Ectodermal cell (in vitro differentiated cells): ENCODE data around the gene DTYMK.

ENCODE experiments used
- H3K27ac ChIP-seq: 2 replicates; pipeline ENCODE4 v1.7.0; 2013; ENCODE audit warnings: mild to moderate bottlenecking, low read depth, low read length; ENCODE audit not compliant: insufficient read depth, poor library complexity, severe bottlenecking
- H3K27me3 ChIP-seq: 2 replicates; pipeline ENCODE4 v1.7.0; 2013; ENCODE audit warnings: mild to moderate bottlenecking, low read length; ENCODE audit not compliant: insufficient read depth, control insufficient read depth, poor library complexity, severe bottlenecking
- H3K36me3 ChIP-seq: one replicate; pipeline ENCODE4 v1.7.0; 2013; ENCODE audit warnings: low read length; ENCODE audit not compliant: control insufficient read depth, insufficient read depth
- H3K4me1 ChIP-seq: one replicate; pipeline ENCODE4 v1.7.0; 2013; ENCODE audit warnings: low read length; ENCODE audit not compliant: control insufficient read depth, insufficient read depth
- H3K4me3 ChIP-seq: 2 replicates; pipeline ENCODE4 v1.7.0; 2013; ENCODE audit warnings: low read depth, low read length, control low read depth; ENCODE audit not compliant: insufficient read depth
- H3K9me3 ChIP-seq: 2 replicates; pipeline ENCODE4 v1.7.0; 2013; ENCODE audit warnings: mild to moderate bottlenecking, low read length, moderate library complexity; ENCODE audit not compliant: control insufficient read depth
- WGBS, 2 experiments: methylation state at CpG; one replicate each; pipeline ENCODE4 v1.1.7; 2013; ENCODE audit warnings: missing lambda C conversion rate in 2 of 2; 5-methylcytosine and 5-hydroxymethylcytosine counted together

The DTYMK gene

DNA sequence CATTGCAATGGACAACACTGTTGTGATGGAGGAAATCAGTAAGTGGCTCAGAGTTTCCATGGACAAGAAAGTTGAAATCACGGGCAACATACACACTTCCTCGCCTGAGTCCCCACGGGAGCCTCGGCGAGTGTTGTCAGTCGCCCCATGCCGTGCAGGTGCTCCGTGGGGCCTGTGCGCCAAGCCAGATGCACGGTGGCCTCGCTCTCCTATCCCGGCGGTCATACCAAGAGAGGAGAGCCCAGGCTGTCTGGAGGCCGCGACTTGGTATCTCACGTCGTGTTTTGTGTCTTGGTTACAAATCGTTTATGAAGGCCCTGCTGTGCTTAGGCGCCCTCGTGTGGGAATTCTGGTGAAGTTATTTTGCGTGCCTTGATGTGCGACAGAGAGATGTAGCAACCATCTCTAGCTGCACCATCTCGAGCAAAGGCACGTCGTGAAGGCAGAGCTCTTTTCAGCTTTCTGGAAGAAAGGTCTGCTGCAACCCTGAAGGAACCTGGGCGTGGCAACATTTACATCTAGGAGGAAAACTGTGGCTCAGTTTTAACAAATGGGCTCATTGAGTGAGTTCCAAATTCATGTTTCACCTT is 27.4 kb downstream of the DTYMK start:
- Histone ChIP-seq H3K27me3 (no peaks in the 10 kb centered on the region), H3K27ac (no peak overlapping the region), H3K4me3 (no peak overlapping the region), H3K4me1 (no peaks in the 10 kb centered on the region), H3K9me3 (no peaks in the 10 kb centered on the region), H3K36me3 (peaks cover 26% of the 10 kb centered on the region)
- 80 to 83% methylated on average over 26 of the region's 26 CpGs for WGBS, 2 experiments

DNA sequence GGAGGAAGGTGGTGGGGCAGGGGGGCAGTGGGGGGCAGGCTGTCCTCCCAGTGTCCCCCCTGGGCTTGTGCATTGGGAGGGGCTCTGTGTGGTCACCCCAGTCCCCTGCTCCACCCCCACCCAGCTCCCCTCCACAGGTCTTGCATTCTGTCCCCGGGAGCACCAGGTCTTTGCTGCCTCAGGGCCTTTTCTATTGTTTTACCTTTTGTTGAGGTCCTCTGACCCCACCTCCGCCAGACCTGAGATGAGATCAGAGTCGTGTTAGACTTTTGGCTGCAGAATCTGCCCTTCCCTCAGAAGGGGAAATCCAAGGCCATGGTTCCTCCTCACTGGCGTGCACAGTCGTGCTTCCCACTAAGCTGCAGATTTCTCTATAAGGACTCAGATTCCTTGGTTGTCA is 28.3 kb downstream of the DTYMK start:
- Histone ChIP-seq H3K4me3 (no peak overlapping the region), H3K9me3 (no peaks in the 10 kb centered on the region), H3K27me3 (no peaks in the 10 kb centered on the region), H3K4me1 (no peaks in the 10 kb centered on the region), H3K27ac (no peak overlapping the region), H3K36me3 (peaks cover 26% of the 10 kb centered on the region)
- WGBS, 2 experiments, result 84 to 86% methylated on average over 5 of the region's 5 CpGs

DNA sequence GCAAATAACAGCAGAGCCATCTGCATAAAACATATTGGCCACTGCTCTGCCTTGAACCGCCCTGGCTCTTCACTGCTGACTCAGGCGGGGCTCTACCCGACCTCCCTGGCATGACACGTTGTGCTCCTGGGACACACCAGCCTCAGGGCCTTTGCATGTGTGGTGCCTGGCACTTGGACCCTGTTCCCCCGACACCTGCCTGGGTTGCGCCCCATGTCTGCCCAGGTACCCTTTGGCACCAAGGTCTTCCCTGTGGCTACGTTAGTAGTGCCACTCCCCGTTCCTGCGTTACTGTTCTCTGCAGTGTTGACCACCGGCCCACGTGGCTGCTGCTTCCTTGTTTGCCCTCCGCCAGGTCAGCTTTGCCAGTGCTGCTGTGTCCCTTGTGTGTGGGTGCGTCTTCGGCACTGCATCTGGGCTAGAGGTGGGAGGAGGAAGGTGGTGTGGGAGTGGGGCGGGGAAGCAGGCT is 28.8 kb downstream of the DTYMK start:
- Histone ChIP-seq H3K36me3 (peaks cover 29% of the 10 kb centered on the region), H3K27me3 (no peaks in the 10 kb centered on the region), H3K4me1 (no peaks in the 10 kb centered on the region), H3K9me3 (no peaks in the 10 kb centered on the region), H3K4me3 (no peak overlapping the region), H3K27ac (no peak overlapping the region)
- WGBS, 2 experiments, result 88% methylated on average over 15 of the region's 15 CpGs

DNA sequence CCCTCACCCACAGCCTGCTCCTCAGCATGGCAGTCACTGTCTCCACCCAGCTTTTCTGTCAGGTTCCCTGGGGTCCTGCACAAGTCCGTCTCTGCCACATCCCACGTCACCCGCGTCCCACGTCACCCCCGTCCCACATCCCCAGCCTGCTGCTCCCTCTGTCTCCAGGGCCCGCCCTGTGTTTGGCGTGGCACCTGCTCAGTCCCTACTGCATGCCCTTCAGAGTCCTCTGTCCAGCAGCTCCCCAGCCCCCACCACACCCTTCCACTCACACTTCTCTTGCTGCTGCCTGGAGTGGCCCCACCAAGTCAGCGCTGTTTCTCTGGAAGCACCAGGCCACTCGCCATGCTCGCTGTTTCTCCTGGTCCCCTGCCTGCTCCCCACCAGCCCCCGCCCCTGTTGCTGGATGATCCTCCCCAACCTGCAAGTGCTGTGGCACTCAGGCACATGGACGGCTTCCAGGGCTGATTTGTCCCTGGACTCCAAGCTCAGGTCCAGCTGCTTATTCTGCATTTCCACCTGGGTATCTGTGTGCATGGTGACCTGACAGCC is 30.3 kb downstream of the DTYMK start:
- 95 to 96% methylated on average over 13 of the region's 13 CpGs for WGBS, 2 experiments
- Histone ChIP-seq H3K4me1 (no peaks in the 10 kb centered on the region), H3K27me3 (no peaks in the 10 kb centered on the region), H3K27ac (no peak overlapping the region), H3K36me3 (peaks cover 32% of the 10 kb centered on the region), H3K4me3 (no peak overlapping the region), H3K9me3 (no peaks in the 10 kb centered on the region)

DNA sequence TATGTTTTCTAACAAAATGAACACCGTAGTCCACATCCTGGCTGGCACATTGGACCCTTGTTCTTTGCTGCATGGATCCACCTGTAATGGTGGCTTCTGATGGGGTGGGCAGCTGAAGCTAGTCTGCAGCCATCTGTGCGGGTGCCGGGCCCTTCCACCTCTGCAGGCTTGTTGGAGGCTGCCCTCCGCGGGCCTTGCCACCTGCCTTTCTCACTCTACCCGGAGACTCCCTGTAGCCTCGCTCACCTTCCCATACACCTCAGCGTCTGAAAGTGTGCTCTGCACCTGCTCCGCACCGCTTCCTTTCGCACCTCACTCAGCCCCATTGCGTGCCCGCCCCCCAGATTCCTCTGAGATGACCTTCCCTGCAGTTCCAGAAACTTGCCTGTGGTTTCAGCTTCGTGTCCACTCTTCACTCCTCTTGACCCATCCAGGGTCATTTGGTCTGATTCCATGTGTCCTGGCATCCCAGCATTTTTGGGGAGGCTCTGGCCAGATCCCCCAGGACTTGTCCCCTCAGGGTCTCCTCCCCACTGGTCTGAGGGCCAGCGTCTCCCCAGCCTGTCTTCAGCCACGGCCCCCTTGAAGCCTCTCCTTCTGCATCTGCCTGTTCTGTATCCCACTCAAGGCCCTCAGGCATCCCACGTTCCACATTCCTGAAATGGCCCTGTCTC is 31.0 kb downstream of the DTYMK start:
- Histone ChIP-seq H3K4me1 (no peaks in the 10 kb centered on the region), H3K27ac (no peak overlapping the region), H3K27me3 (no peaks in the 10 kb centered on the region), H3K36me3 (peaks cover 32% of the 10 kb centered on the region), H3K4me3 (no peak overlapping the region), H3K9me3 (no peaks in the 10 kb centered on the region)
- 93 to 96% methylated on average over 17 of the region's 17 CpGs for WGBS, 2 experiments

DNA sequence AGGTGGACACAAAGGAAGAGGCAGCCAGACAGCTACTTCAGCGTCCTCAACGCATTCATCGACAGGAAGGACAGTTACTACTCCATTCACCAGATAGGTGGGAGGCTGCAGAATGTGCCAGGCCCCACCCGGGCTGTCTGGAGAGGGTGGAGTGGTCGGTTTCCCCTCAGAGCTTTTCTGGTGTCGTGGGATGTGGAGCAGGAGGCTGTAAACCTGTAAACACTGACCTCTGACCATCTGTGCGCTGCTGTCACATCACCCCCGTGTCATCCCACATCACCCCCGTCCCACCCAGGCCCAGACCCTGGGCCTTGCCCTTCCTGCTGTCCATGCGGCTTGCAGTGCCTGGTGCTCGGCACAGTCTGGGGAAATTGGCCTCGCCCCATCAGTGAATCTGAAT is 32.1 kb downstream of the DTYMK start:
- Histone ChIP-seq H3K9me3 (no peaks in the 10 kb centered on the region), H3K4me3 (no peak overlapping the region), H3K27ac (no peak overlapping the region), H3K27me3 (no peaks in the 10 kb centered on the region), H3K4me1 (no peaks in the 10 kb centered on the region), H3K36me3 (peaks cover 27% of the 10 kb centered on the region)
- 96 to 97% methylated on average over 12 of the region's 12 CpGs for WGBS, 2 experiments

DNA sequence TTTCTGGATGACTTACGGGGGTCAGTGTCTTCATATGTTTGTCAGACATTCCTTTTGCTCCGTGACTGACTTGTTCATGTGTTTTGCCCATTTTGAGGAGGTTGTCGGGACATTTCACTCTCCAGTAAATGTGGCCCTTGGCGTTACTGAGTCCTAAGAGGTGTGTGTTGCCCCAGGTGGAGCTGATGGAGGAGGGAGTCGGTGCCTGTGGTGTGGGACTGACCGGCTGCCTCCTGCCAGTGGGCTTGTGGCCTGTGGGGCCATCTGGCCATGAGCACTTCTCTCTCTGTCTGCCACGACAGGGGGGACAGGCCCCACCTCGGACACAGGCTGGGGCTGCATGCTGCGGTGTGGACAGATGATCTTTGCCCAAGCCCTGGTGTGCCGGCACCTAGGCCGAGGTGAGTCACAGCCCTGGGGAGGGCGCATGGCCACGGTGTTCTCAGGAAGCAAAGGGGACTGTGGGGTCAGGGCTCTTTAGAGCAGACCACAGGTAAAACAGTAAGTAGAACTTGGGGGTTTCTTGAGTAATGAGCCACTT is 33.3 kb downstream of the DTYMK start:
- Histone ChIP-seq H3K4me3 (no peak overlapping the region), H3K4me1 (no peaks in the 10 kb centered on the region), H3K9me3 (no peaks in the 10 kb centered on the region), H3K36me3 (peaks cover 26% of the 10 kb centered on the region), H3K27ac (no peak overlapping the region), H3K27me3 (no peaks in the 10 kb centered on the region)
- WGBS, 2 experiments, result 95 to 97% methylated on average over 13 of the region's 13 CpGs

DNA sequence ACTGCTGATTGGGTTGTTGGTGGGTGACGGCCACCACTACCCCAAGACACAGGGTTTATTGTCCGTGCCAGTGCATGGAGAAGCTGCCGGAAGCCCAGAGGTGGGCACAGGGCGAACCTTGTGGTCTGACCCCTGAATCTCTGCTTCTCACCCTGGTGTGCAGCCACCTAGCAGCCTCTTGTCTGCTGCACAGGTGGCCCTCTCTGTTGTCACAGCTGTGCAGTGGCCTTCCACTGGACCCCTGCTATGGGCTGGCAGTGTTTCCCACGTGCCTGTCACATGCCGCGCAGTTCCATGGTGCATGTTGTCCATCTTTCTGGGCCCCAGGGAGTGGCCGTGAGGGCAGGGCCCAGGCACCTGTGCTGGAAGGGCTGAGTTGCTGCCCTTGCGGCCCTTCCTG is 33.9 kb downstream of the DTYMK start:
- peaks cover 20% of the 10 kb centered on the region for H3K36me3 ChIP-seq
- WGBS, 2 experiments, result 95 to 97% methylated on average over 9 of the region's 9 CpGs

DNA sequence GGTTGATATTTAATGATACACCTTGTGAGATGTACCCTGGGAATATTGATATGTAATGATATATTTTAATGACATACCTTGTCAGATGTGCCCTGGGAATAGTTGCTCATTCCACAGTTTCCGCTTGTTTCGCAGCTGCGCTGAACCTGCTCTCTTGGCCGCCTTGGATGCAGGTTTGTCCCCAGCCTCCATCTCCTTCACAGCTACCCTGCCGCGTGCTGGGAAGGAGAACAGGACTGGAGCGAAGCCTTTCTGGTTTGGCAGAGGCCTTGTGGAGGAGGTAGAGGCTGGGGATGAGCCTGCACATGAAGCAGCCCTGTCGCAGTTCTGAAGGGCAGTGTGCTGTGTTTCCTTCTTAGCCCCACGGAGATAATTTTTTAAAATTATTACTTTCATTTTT is 34.5 kb downstream of the DTYMK start:
- Histone ChIP-seq H3K4me3 (no peak overlapping the region), H3K36me3 (peaks cover 20% of the 10 kb centered on the region)
- 96 to 99% methylated on average over 8 of the region's 9 CpGs for WGBS, 2 experiments

More for the DNA sequence above, 33.9 kb downstream of the DTYMK start:
- no peaks in the 10 kb centered on the region for H3K9me3 ChIP-seq
- H3K4me1 ChIP-seq, result no peaks in the 10 kb centered on the region
- H3K4me3 ChIP-seq, result no peak overlapping the region
- no peak overlapping the region for H3K27ac ChIP-seq
- no peaks in the 10 kb centered on the region for H3K27me3 ChIP-seq

DNA sequence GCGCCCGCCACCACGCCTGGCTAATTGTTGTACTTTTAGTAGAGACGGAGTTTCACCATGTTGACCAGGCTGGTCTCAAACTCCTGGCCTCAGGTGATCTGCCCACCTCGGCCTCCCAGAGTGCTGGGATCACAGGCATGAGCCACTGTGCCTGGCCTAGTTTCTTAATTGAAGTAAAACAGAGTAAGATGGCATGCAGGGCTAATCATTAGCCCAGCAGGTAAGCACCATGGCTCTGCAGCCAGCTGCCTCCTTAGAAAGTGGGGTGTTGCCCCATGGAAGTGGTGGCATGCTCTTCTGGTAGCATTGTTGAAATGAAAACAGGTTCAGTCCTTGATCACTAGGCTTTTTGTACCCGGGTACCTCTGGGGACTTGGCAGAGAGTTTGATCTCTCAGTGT is 36.7 kb downstream of the DTYMK start:
- Histone ChIP-seq H3K36me3 (peaks cover 8% of the 10 kb centered on the region), H3K27ac (no peak overlapping the region), H3K4me1 (no peaks in the 10 kb centered on the region), H3K4me3 (no peak overlapping the region), H3K27me3 (no peaks in the 10 kb centered on the region), H3K9me3 (no peaks in the 10 kb centered on the region)
- 90 to 91% methylated on average over 6 of the region's 6 CpGs for WGBS, 2 experiments

More for the DNA sequence above, 34.5 kb downstream of the DTYMK start:
- H3K27me3 ChIP-seq, result no peaks in the 10 kb centered on the region
- H3K9me3 ChIP-seq, result no peaks in the 10 kb centered on the region
- no peaks in the 10 kb centered on the region for H3K4me1 ChIP-seq
- H3K27ac ChIP-seq, result no peak overlapping the region
